ENCODE measurements around the gene LRP1B. TPM values are rescaled to one million over a fixed set of nuclear protein-coding genes. Genes with fewer than 3 reads are reported as not detected.
A peak's percentile ranks its signal among the peaks of the same experiment; 100 is the strongest.
"Not testable (repeated sequence)": the region's sequence is repeated elsewhere in the genome, so short reads cannot be mapped to it uniquely, and the experiment has no call there.

Gene LRP1B
- total and polyA plus RNA-seq, 4 donors = 0.01 to 0.84 (median 0.17) TPM

GRCh38 chr2:140964324-140964723 lies 1166.5 kb downstream of the LRP1B start:
- not testable (repeated sequence) for H3K36me3 ChIP-seq (ENCODE audit: control insufficient read depth in 4 of 4, insufficient read depth in 3 of 4, low read depth in 1 of 4, low read length in 3 of 4); H3K9me3 ChIP-seq (ENCODE audit: control insufficient read depth in 4 of 4, low read length in 3 of 4); H3K27me3 ChIP-seq (ENCODE audit: control insufficient read depth in 4 of 4, insufficient read depth in 4 of 4, low read length in 3 of 4); H3K4me3 ChIP-seq (ENCODE audit: low read depth in 1 of 3, low read length in 3 of 3); H3K27ac ChIP-seq (ENCODE audit: low read depth in 1 of 2, low read length in 2 of 2); H3K9ac ChIP-seq (ENCODE audit: low read depth in 1 of 2, low read length in 2 of 2); DNase-seq (ENCODE audit: low spot score); H3K4me1 ChIP-seq (ENCODE audit: control insufficient read depth in 4 of 4, insufficient read depth in 4 of 4, low read length in 3 of 4)
- peak in 1 of 2 donors; percentile 13 for TF ChIP-seq RAD21 (IDR thresholded peaks at IDR 0.05)
- WGBS = 75% methylated on average over 11 of the region's 11 CpGs

GRCh38 chr2:140949932-140950331 lies 1180.9 kb downstream of the LRP1B start:
- TF ChIP-seq REST (IDR thresholded peaks at IDR 0.05) = no peak
- no peak for TF ChIP-seq ATF3 (IDR thresholded peaks at IDR 0.05)
- no peak for TF ChIP-seq GABPA (IDR thresholded peaks at IDR 0.05 in 1 of 2, conservative IDR thresholded peaks at IDR 0.05 in 1 of 2)
- no peak for TF ChIP-seq FOXA1 (IDR thresholded peaks at IDR 0.05)
- no peak for TF ChIP-seq MAX (IDR thresholded peaks at IDR 0.05)
- no peak for TF ChIP-seq RXRA (IDR thresholded peaks at IDR 0.05)
- TF ChIP-seq EGR1 (IDR thresholded peaks at IDR 0.05; ENCODE audit: low read depth in 2 of 2) = no peak
- Histone ChIP-seq H3K9me3 (ENCODE audit: control insufficient read depth in 4 of 4, low read length in 3 of 4) (no peaks in the 10 kb centered on the region), H3K4me3 (ENCODE audit: low read depth in 1 of 3, low read length in 3 of 3) (no peak overlapping the region), H3K36me3 (ENCODE audit: control insufficient read depth in 4 of 4, insufficient read depth in 3 of 4, low read depth in 1 of 4, low read length in 3 of 4) (no peaks in the 10 kb centered on the region), H3K4me1 (ENCODE audit: control insufficient read depth in 4 of 4, insufficient read depth in 4 of 4, low read length in 3 of 4) (no peaks in the 10 kb centered on the region), H3K27me3 (ENCODE audit: control insufficient read depth in 4 of 4, insufficient read depth in 4 of 4, low read length in 3 of 4) (no peaks in the 10 kb centered on the region), H3K27ac (ENCODE audit: low read depth in 1 of 2, low read length in 2 of 2) (no peak overlapping the region), H3K9ac (ENCODE audit: low read depth in 1 of 2, low read length in 2 of 2) (no peak overlapping the region)
- no peak for DNase-seq (ENCODE audit: low spot score)
- WGBS = 67% methylated on average over 1 of the region's 1 CpG

- H3K9ac ChIP-seq (ENCODE audit: low read depth in 1 of 2, low read length in 2 of 2) = no peak overlapping the region
- H3K4me1 ChIP-seq (ENCODE audit: control insufficient read depth in 4 of 4, insufficient read depth in 4 of 4, low read length in 3 of 4) = no peaks in the 10 kb centered on the region
- WGBS = 68% methylated on average over 4 of the region's 4 CpGs
- no peaks in the 10 kb centered on the region for H3K9me3 ChIP-seq (ENCODE audit: control insufficient read depth in 4 of 4, low read length in 3 of 4)
- no peak for DNase-seq (ENCODE audit: low spot score)
- no peaks in the 10 kb centered on the region for H3K36me3 ChIP-seq (ENCODE audit: control insufficient read depth in 4 of 4, insufficient read depth in 3 of 4, low read depth in 1 of 4, low read length in 3 of 4)
- H3K27me3 ChIP-seq (ENCODE audit: control insufficient read depth in 4 of 4, insufficient read depth in 4 of 4, low read length in 3 of 4) = no peaks in the 10 kb centered on the region
- no peak overlapping the region for H3K27ac ChIP-seq (ENCODE audit: low read depth in 1 of 2, low read length in 2 of 2)
- no peak overlapping the region for H3K4me3 ChIP-seq (ENCODE audit: low read depth in 1 of 3, low read length in 3 of 3)
- TF ChIP-seq MAX (IDR thresholded peaks at IDR 0.05) = no peak
- no peak for TF ChIP-seq FOXA2 (IDR thresholded peaks at IDR 0.05)
- no peak for TF ChIP-seq JUND (IDR thresholded peaks at IDR 0.05)
- no peak for TF ChIP-seq REST (IDR thresholded peaks at IDR 0.05)
- no peak for TF ChIP-seq GABPA (IDR thresholded peaks at IDR 0.05 in 1 of 2, conservative IDR thresholded peaks at IDR 0.05 in 1 of 2)
- TF ChIP-seq RXRA (IDR thresholded peaks at IDR 0.05) = no peak
- no peak for TF ChIP-seq NR2F2 (IDR thresholded peaks at IDR 0.05)
- TF ChIP-seq ATF3 (IDR thresholded peaks at IDR 0.05) = no peak
- TF ChIP-seq ZBTB33 (IDR thresholded peaks at IDR 0.05) = no peak
- no peak for TF ChIP-seq HNF4G (IDR thresholded peaks at IDR 0.05)
- TF ChIP-seq YY1 (IDR thresholded peaks at IDR 0.05) = no peak
- no peak for TF ChIP-seq TAF1 (conservative IDR thresholded peaks at IDR 0.05)
- TF ChIP-seq RAD21 (IDR thresholded peaks at IDR 0.05) = no peak
- no peak for TF ChIP-seq FOXA1 (IDR thresholded peaks at IDR 0.05)
Measured at GRCh38 chr2:140947236-140947635, 1183.6 kb downstream of the LRP1B start.
